Naive B cell (primary cell): ENCODE measurements around the gene EVA1B. TPM values are rescaled to one million over a fixed set of nuclear protein-coding genes. Genes with fewer than 3 reads are reported as not detected.

Experiments
- ATAC-seq, 2 donors: fragments of 150-1000 bp; cut with Tn5 transposase; 2 replicates each; pipeline ENCODE4 v1.10.0; 2021; ENCODE audit warnings: low read depth in 2 of 2, mild to moderate bottlenecking in 2 of 2, moderate library complexity in 2 of 2
- DNase-seq: peaks from one replicate; pipeline ENCODE4 v3.0.0; 2022
- H3K27ac Mint-ChIP-seq, 6 donors: one replicate each; pipeline ENCODE4 v1.8.0; 2020 to 2022; ENCODE audit warnings: mild to moderate bottlenecking in 6 of 6, mixed read lengths in 6 of 6, moderate library complexity in 5 of 6, inconsistent platforms in 2 of 6
- H3K27me3 Mint-ChIP-seq, 3 donors: one replicate each; pipeline ENCODE4 v1.8.0; 2021 to 2022; ENCODE audit warnings: mixed read lengths in 3 of 3, mild to moderate bottlenecking in 1 of 3
- H3K36me3 Mint-ChIP-seq, 2 donors: one replicate each; pipeline ENCODE4 v1.8.0; 2020 to 2022; ENCODE audit warnings: mixed read lengths in 2 of 2, inconsistent platforms in 1 of 2, mild to moderate bottlenecking in 1 of 2
- H3K4me1 Mint-ChIP-seq, 3 donors: one replicate each; pipeline ENCODE4 v1.8.0; 2020 to 2022; ENCODE audit warnings: mixed read lengths in 3 of 3, inconsistent platforms in 1 of 3, mild to moderate bottlenecking in 1 of 3, moderate library complexity in 1 of 3
- H3K4me3 Mint-ChIP-seq, 8 donors: one replicate each; pipeline ENCODE4 v1.8.0; 2020 to 2022; ENCODE audit warnings: mild to moderate bottlenecking in 8 of 8, mixed read lengths in 8 of 8, moderate library complexity in 8 of 8, inconsistent platforms in 2 of 8
- H3K9me3 Mint-ChIP-seq, 7 donors: one replicate each; pipeline ENCODE4 v1.8.0; 2020 to 2022; ENCODE audit warnings: mixed read lengths in 7 of 7, mild to moderate bottlenecking in 5 of 7, inconsistent platforms in 2 of 7, moderate library complexity in 1 of 7
- polyA plus RNA-seq, 6 donors: library from polyadenylated mRNA; unstranded; fragments of 300-500 nt; fragmentation: Illumina TruSeq; gene quantifications; one replicate each; pipeline ENCODE4 v1.2.3, GENCODE V29; 2021; ENCODE audit warnings: low read depth in 6 of 6

EVA1B gene
- polyA plus RNA-seq, 6 donors from 2014 or later, result 0.52 to 1.3 (median 0.74) TPM; not detected in 2

DNA sequence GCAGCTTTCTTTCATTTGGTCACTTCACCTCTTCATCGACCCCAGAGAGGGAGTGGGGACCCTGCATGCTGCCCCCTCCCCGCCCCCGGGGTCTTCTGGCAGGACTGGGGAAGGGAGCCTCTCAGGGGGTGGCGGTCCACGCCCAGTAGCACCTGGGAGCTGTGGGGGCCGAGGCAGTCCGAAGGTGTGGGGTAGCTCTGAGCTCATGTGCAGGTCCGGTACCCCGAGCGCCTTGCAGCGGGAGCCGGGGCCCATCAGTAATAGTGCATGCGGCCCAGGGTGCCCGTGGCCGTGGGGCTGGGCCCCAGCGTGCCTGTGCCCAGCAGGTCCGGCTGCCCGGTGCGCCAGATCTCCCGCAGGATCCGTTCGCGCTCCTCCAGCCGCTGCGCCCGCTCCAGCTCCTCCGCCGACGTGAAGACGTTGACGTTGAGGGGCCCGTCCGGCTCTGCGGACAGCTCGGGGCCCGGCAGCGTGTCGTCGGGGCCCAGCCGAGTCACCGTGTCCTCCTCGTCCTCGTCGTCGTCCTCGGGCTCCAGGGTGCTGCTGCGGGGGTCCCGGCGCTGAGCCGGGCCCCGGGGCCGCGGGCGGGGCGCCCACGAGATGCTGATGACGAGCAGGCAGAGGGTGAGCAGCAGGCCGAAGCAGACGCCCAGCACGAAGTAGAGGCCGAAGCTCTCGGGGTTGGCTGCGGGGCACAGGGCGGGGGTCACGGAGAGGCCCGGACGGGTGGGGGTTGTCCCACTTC, 1.2 kb downstream of the EVA1B start:
- Mint-ChIP-seq H3K4me1 (peaks cover 23 to 34% (median 24%) of the 10 kb centered on the region in 3 donors), H3K27me3 (peaks cover 12 to 22% (median 14%) of the 10 kb centered on the region in 3 donors), H3K4me3 (peak overlapping the region; percentile 84 to 97 (median 87)), H3K36me3 (no peaks in the 10 kb centered on the region), H3K27ac (peak overlapping the region in 1 of 6 donors; percentile 74), H3K9me3 (no peaks in the 10 kb centered on the region)
- ATAC-seq (no peak), DNase-seq (peak; percentile 5)

- Mint-ChIP-seq H3K9me3 (no peaks in the 10 kb centered on the region), H3K4me1 (peaks cover 23 to 34% (median 26%) of the 10 kb centered on the region in 3 donors), H3K4me3 (peak overlapping the region; percentile 84 to 98 (median 94)), H3K36me3 (no peaks in the 10 kb centered on the region), H3K27me3 (peaks cover 3 to 14% (median 6%) of the 10 kb centered on the region in 3 donors), H3K27ac (peak overlapping the region in 4 of 6 donors; percentile 74 to 98 (median 82))
- ATAC-seq, result peak; percentile 40 to 48
- peak; percentile 35 for DNase-seq
These were observed 2.1 kb downstream of the EVA1B start for GRCh38 chr1:36321119-36321951.

DNA sequence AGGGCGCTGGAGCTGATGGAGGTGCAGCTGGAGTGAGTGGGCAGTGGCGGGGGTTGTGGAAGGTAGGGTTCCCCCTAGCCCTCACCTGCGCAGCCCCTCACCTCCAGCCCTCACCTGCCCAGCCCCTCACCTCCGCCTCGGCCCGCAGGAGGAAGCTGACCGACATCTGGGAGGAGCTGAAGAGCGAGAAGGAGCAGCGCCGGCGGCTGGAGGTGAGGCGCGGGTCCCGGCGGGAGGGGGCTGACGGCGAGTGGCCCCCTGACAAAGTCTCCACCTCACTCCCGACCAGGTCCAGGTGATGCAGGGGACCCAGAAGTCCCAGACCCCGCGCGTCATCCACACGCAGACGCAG, 2.7 kb downstream of the EVA1B start:
- Mint-ChIP-seq H3K4me1 (peaks cover 23 to 34% (median 26%) of the 10 kb centered on the region in 3 donors), H3K27me3 (peaks cover 0 to 8% (median 2%) of the 10 kb centered on the region in 3 donors), H3K9me3 (no peaks in the 10 kb centered on the region), H3K4me3 (peak overlapping the region; percentile 84 to 98 (median 94)), H3K36me3 (no peaks in the 10 kb centered on the region), H3K27ac (peak overlapping the region in 5 of 6 donors; percentile 78 to 92 (median 81))
- no peak for DNase-seq
- peak in 1 of 2 donors; percentile 4 for ATAC-seq

- ATAC-seq, result peak; percentile 59
- peak; percentile 46 for DNase-seq
- Mint-ChIP-seq H3K27me3 (peaks cover 0 to 5% (median 0%) of the 10 kb centered on the region in 3 donors), H3K36me3 (no peaks in the 10 kb centered on the region), H3K27ac (peak overlapping the region; percentile 54 to 92 (median 80)), H3K4me3 (peak overlapping the region; percentile 84 to 98 (median 94)), H3K4me1 (peaks cover 23 to 34% (median 26%) of the 10 kb centered on the region in 3 donors), H3K9me3 (no peaks in the 10 kb centered on the region)
These were observed 3.1 kb downstream of the EVA1B start for GRCh38 chr1:36320291-36320761.

DNA sequence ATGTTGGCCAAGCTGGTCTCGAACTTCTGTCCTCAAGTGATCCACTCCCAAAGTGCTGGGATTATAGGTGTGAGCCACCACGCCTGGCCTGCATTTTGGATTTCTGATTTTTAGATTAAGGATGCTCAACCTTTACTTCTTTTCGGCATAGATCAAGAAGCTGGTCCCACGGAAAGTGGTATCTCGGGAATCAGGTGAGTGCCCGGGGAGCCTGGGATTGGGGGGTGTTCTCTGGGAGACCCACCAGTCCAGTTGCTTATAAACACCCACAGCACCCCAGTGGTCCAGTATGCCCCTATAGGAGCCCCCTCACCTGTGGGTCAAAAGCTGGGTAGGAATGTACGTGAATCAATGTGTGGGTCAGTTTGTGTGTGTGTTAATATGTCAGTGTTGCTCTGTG, 14.0 kb downstream of the EVA1B start:
- Mint-ChIP-seq H3K27ac (peak overlapping the region in 1 of 6 donors; percentile 32), H3K36me3 (no peaks in the 10 kb centered on the region), H3K4me3 (peak overlapping the region in 1 of 8 donors; percentile 56), H3K9me3 (no peaks in the 10 kb centered on the region), H3K27me3 (no peaks in the 10 kb centered on the region), H3K4me1 (peaks cover 17 to 32% (median 30%) of the 10 kb centered on the region in 3 donors)
- DNase-seq (no peak), ATAC-seq (no peak)

- Mint-ChIP-seq H3K4me3 (peak overlapping the region; percentile 85 to 98 (median 96)), H3K27me3 (no peaks in the 10 kb centered on the region)
These were observed 15.7 kb downstream of the EVA1B start for GRCh38 chr1:36307601-36308330.

GRCh38 chr1:36306902-36307456, 16.5 kb downstream of the EVA1B start:
- Mint-ChIP-seq H3K36me3 (peaks cover 4 to 9% of the 10 kb centered on the region in 2 donors), H3K4me1 (peaks cover 20 to 38% (median 31%) of the 10 kb centered on the region in 3 donors), H3K27ac (peak overlapping the region in 5 of 6 donors; percentile 75 to 97 (median 90)), H3K9me3 (no peaks in the 10 kb centered on the region), H3K27me3 (no peaks in the 10 kb centered on the region), H3K4me3 (peak overlapping the region; percentile 85 to 98 (median 96))
- DNase-seq, result peak; percentile 95
- ATAC-seq, result peak; percentile 97

More at GRCh38 chr1:36307601-36308330, 15.7 kb downstream of the EVA1B start:
- no peaks in the 10 kb centered on the region for H3K9me3 Mint-ChIP-seq
- H3K36me3 Mint-ChIP-seq, result peaks cover under 1 to 9% of the 10 kb centered on the region in 2 donors
- DNase-seq (no peak), ATAC-seq (no peak)
- no peak overlapping the region for H3K27ac Mint-ChIP-seq
- peaks cover 20 to 36% (median 31%) of the 10 kb centered on the region in 3 donors for H3K4me1 Mint-ChIP-seq

- peaks cover 4 to 11% of the 10 kb centered on the region in 2 donors for H3K36me3 Mint-ChIP-seq
- H3K9me3 Mint-ChIP-seq, result no peaks in the 10 kb centered on the region
- peaks cover 20 to 38% (median 31%) of the 10 kb centered on the region in 3 donors for H3K4me1 Mint-ChIP-seq
- DNase-seq (peak; percentile 39), ATAC-seq (peak; percentile 32 to 44)
- H3K4me3 Mint-ChIP-seq, result peak within 1 kb of the TSS; percentile 85 to 98 (median 96)
- H3K27me3 Mint-ChIP-seq, result no peaks in the 10 kb centered on the region
- peak within 1 kb of the TSS; percentile 29 to 97 (median 90) for H3K27ac Mint-ChIP-seq
These were observed 17.1 kb downstream of the EVA1B start, which contains the start of gene SH3D21 for GRCh38 chr1:36306210-36306901. Gene SH3D21, plus strand, starts transcription at chr1:36306368. Its CDS starts 53 bp downstream, at chr1:36306421.

DNA sequence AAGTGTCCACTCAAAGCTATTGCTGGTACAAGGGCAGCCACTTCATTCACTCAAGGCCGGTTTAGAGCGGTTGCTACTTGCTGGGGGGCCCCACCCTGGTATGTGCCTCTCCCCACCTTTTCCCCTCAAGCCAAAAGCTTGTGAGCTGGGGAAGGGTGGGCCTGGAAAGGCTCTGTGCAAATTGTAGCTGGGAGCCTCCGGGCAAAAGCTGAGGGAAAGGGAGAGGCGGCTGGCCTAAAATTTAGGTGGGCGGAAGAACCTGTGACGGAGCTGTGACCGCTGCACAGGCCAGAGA, 17.6 kb downstream of the EVA1B start:
- no peak for ATAC-seq
- peaks cover 4 to 16% of the 10 kb centered on the region in 2 donors for H3K36me3 Mint-ChIP-seq
- DNase-seq, result no peak
- peak overlapping the region in 2 of 6 donors; percentile 66 to 86 for H3K27ac Mint-ChIP-seq
- no peaks in the 10 kb centered on the region for H3K9me3 Mint-ChIP-seq
- no peaks in the 10 kb centered on the region for H3K27me3 Mint-ChIP-seq
- peaks cover 20 to 38% (median 31%) of the 10 kb centered on the region in 3 donors for H3K4me1 Mint-ChIP-seq
- peak overlapping the region; percentile 77 to 98 (median 96) for H3K4me3 Mint-ChIP-seq

DNA sequence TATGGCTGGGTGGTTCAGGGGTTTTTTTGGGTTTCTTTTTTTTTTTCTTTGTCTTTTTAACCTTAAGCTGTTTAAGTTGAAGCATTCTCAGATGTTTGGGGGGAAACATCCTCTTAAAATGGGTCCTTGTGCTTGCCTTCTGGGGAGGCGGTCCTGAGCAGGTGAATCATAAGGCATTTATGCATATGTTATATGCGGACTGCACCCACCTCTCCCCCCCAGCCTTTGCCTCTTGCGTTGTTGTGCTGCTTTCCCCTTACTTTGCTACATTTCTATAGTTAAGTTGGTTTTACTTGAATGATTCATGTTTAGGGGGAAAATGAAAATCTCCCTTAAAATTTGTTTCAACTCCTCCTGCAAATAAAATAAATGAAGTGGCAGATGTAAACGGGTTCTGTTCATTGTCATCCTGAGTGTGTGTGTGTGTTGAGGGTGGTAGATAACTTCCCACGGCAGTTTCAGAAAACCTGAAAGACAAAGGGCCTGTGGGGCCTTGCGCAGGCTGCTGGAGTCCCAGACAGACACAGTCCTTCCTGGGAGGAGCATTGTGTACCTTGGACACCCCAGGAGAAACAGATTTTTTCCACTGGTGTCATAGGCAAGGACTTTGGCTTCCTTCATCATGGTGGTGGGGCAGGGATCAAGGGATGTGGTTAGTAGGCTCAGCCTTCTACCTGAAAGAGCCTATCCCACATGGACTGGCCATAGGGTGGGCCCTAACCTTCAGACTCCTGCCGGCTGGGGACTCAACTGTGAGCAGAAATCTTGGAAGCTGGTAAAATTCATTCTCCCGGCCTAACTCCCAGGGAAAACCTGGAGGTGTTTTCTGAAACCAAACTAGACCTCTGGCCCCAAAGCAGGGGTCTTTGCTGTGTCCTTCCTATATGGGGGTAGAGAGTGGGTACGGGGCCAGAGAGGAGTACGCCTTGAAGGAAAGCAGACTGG, 18.2 kb downstream of the EVA1B start:
- no peaks in the 10 kb centered on the region for H3K27me3 Mint-ChIP-seq
- H3K4me3 Mint-ChIP-seq, result peak overlapping the region; percentile 42 to 98 (median 96)

GRCh38 chr1:36304521-36304920, 18.9 kb downstream of the EVA1B start:
- ATAC-seq, result no peak
- H3K27me3 Mint-ChIP-seq, result no peaks in the 10 kb centered on the region
- DNase-seq, result peak; percentile 37
- peaks cover 8 to 29% of the 10 kb centered on the region in 2 donors for H3K36me3 Mint-ChIP-seq
- H3K27ac Mint-ChIP-seq, result peak overlapping the region in 4 of 6 donors; percentile 66 to 88 (median 78)
- H3K9me3 Mint-ChIP-seq, result no peaks in the 10 kb centered on the region
- peaks cover 24 to 38% (median 31%) of the 10 kb centered on the region in 3 donors for H3K4me1 Mint-ChIP-seq
- H3K4me3 Mint-ChIP-seq, result peak overlapping the region in 2 of 8 donors; percentile 28 to 85

More for the DNA sequence above, 18.2 kb downstream of the EVA1B start:
- peaks cover 20 to 38% (median 31%) of the 10 kb centered on the region in 3 donors for H3K4me1 Mint-ChIP-seq
- no peaks in the 10 kb centered on the region for H3K9me3 Mint-ChIP-seq
- ATAC-seq (no peak), DNase-seq (no peak)
- H3K36me3 Mint-ChIP-seq, result peaks cover 8 to 22% of the 10 kb centered on the region in 2 donors
- peak overlapping the region; percentile 29 to 90 (median 68) for H3K27ac Mint-ChIP-seq
